ENCODE data around the gene MT1HL1. TPM values are rescaled to one million over a fixed set of nuclear protein-coding genes. Genes with fewer than 3 reads are reported as not detected.

The MT1HL1 gene
- total RNA-seq, 1 experiment from 2014 or later: not detected

DNA sequence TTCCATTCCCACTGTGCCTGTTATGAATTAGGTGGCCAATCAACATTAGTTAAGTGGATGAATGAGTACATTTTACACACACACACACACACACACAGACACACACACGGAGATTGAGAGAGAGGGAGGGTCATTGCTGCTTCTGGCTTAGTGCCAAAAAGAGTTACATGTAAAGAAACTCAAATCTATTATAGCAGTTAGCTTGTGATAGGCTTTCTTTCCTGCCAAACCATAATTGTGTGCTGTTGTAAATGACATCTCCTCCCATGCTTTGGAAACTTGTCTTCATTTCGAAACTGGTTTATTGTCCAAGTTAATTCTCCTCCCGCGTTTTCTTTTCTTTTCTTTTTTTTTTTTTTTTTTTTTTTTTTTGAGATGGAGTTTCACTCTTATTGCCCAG is 1.4 kb upstream of the MT1HL1 start:
- H3K27ac ChIP-seq (ENCODE audit: insufficient read length, low read depth, low read length): no peak overlapping the region
- H3K4ac ChIP-seq (ENCODE audit: low read depth, low read length): no peak overlapping the region
- no peak overlapping the region for H3K23ac ChIP-seq (ENCODE audit: insufficient read length, low read depth, low read length)
- H3K23me2 ChIP-seq (ENCODE audit: insufficient read length, low read depth, low read length, poor library complexity, severe bottlenecking): no peaks in the 10 kb centered on the region
- H2BK120ac ChIP-seq (ENCODE audit: low read depth, low read length, poor library complexity, severe bottlenecking): no peak overlapping the region
- no CpG with 5 or more reads among the region's 4 CpGs for WGBS (ENCODE audit: extremely low coverage, insufficient read length, low lambda C conversion rate)
- no peak overlapping the region for H4K91ac ChIP-seq (ENCODE audit: insufficient read length, low read depth, low read length)
- no peaks in the 10 kb centered on the region for H3K79me1 ChIP-seq (ENCODE audit: insufficient read depth, low read depth, low read length, poor library complexity, severe bottlenecking)
- no peak overlapping the region for H3K4me2 ChIP-seq (ENCODE audit: insufficient read depth, insufficient read length, low read length)
- no peak overlapping the region for H2BK15ac ChIP-seq (ENCODE audit: low read depth, low read length)
- Mint-ChIP-seq H3K9me3 (no peaks in the 10 kb centered on the region), H3K4me1 (peaks cover 22 to 31% of the 10 kb centered on the region in 2 experiments), H3K27ac (no peak overlapping the region), H3K27me3 (ENCODE audit: low read depth) (peaks cover 4% of the 10 kb centered on the region; the same call in 1 of the 2 replicates), H3K36me3 (ENCODE audit: insufficient read depth in 1 of 3, low read depth in 3 of 3) (peaks cover 0 to 4% (median 3%) of the 10 kb centered on the region in 3 experiments; a peak in 2 of 7 replicates), H3K4me3 (no peak overlapping the region)
- no peak overlapping the region for H3K56ac ChIP-seq (ENCODE audit: insufficient read length, low read depth, low read length)
- H3K79me2 ChIP-seq (ENCODE audit: insufficient read depth, low read length): no peaks in the 10 kb centered on the region
- no peak overlapping the region for H4K8ac ChIP-seq (replicated peaks; ENCODE audit: insufficient read length, low read depth, low read length)
- H4K5ac ChIP-seq (ENCODE audit: insufficient read length, low read depth, low read length): no peak overlapping the region
- DNase-seq: no peak
- no peak overlapping the region for H2AK5ac ChIP-seq (ENCODE audit: insufficient read length, low read length)
- no peak overlapping the region for H2BK12ac ChIP-seq (ENCODE audit: insufficient read length, low read depth, low read length)
- H3K27me3 ChIP-seq (ENCODE audit: insufficient read depth, low read length): no peaks in the 10 kb centered on the region
- H4K20me1 ChIP-seq (ENCODE audit: control insufficient read depth, insufficient read depth, insufficient read length): no peaks in the 10 kb centered on the region
- no peak overlapping the region for H3K18ac ChIP-seq (ENCODE audit: insufficient read length, low read depth, low read length)
- H2BK5ac ChIP-seq (ENCODE audit: insufficient read length, low read length): no peak overlapping the region
- no peak overlapping the region for H3T11ph ChIP-seq (ENCODE audit: low read length)
- H3K14ac ChIP-seq (ENCODE audit: insufficient read depth, low read length): no peak overlapping the region
- H2AFZ ChIP-seq (ENCODE audit: low read length): no peak overlapping the region
- H3K9ac ChIP-seq (ENCODE audit: extremely low read depth, insufficient read length, low read length): no peak overlapping the region
- no peaks in the 10 kb centered on the region for H3K9me3 ChIP-seq (ENCODE audit: control insufficient read depth, low read depth, low read length)
- TF ChIP-seq, protein P1, sequence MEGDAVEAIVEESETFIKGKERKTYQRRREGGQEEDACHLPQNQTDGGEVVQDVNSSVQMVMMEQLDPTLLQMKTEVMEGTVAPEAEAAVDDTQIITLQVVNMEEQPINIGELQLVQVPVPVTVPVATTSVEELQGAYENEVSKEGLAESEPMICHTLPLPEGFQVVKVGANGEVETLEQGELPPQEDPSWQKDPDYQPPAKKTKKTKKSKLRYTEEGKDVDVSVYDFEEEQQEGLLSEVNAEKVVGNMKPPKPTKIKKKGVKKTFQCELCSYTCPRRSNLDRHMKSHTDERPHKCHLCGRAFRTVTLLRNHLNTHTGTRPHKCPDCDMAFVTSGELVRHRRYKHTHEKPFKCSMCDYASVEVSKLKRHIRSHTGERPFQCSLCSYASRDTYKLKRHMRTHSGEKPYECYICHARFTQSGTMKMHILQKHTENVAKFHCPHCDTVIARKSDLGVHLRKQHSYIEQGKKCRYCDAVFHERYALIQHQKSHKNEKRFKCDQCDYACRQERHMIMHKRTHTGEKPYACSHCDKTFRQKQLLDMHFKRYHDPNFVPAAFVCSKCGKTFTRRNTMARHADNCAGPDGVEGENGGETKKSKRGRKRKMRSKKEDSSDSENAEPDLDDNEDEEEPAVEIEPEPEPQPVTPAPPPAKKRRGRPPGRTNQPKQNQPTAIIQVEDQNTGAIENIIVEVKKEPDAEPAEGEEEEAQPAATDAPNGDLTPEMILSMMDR (conservative IDR thresholded peaks at IDR 0.05): no peak
- H2BK20ac ChIP-seq (ENCODE audit: low read depth, low read length, poor library complexity, severe bottlenecking): no peak overlapping the region
- H3K4me1 ChIP-seq (ENCODE audit: insufficient read depth, low read length): peaks cover 2% of the 10 kb centered on the region; the same call in 1 of the 2 replicates
